HFFc6 (cell line): ENCODE results near the gene LY9. TPM values are rescaled to one million over a fixed set of nuclear protein-coding genes. Genes with fewer than 3 reads are reported as not detected.

Experiments used
- DNase-seq: peaks from one replicate; pipeline ENCODE4 v3.0.0-alpha.2; 2018
- H3K27ac Mint-ChIP-seq: 2 replicates; pipeline ENCODE4 v1.8.0; 2020; ENCODE audit warnings: mild to moderate bottlenecking, mixed read lengths
- H3K27me3 Mint-ChIP-seq: 2 replicates; pipeline ENCODE4 v1.8.0; 2021; ENCODE audit warnings: mild to moderate bottlenecking, moderate library complexity, mixed read lengths; ENCODE audit not compliant: insufficient read depth
- H3K36me3 Mint-ChIP-seq: 2 replicates; pipeline ENCODE4 v1.8.0; 2021; ENCODE audit warnings: low read depth, mixed read lengths
- H3K4me1 Mint-ChIP-seq: 2 replicates; pipeline ENCODE4 v1.8.0; 2020; ENCODE audit warnings: low read depth, mixed read lengths
- H3K4me3 Mint-ChIP-seq: 2 replicates; pipeline ENCODE4 v1.8.0; 2020; ENCODE audit warnings: mild to moderate bottlenecking, moderate library complexity, mixed read lengths
- H3K9me3 Mint-ChIP-seq: 2 replicates; pipeline ENCODE4 v1.8.0; 2020; ENCODE audit warnings: mild to moderate bottlenecking, mixed read lengths
- CTCF ChIP-seq: fragments of 200-600 bp; sonication (generic); IDR thresholded peaks from 2 replicates; pipeline ENCODE4 v1.5.0; 2021; ENCODE audit warnings: antibody characterized with exemption, mild to moderate bottlenecking
- total RNA-seq, 6 experiments: library from RNA; stranded (reverse); fragmentation: NEBNext Ultra II Directional; extraction: Animal tissue kit (Norgen Biotek cat#: 25700); gene quantifications; 2 replicates in 1 of 6; 3 replicates in 5 of 6; pipeline ENCODE4 v1.2.3, GENCODE V29; 2021

LY9 gene
- total RNA-seq, 6 experiments from 2014 or later: not detected

- no peak for TF ChIP-seq CTCF
- Mint-ChIP-seq H3K9me3 (no peaks in the 10 kb centered on the region), H3K27me3 (peaks cover 9% of the 10 kb centered on the region), H3K4me3 (no peak overlapping the region), H3K4me1 (peaks cover 18% of the 10 kb centered on the region), H3K27ac (no peak overlapping the region), H3K36me3 (no peaks in the 10 kb centered on the region)
- DNase-seq: no peak
These were observed 31.4 kb downstream of the LY9 start for GRCh38 chr1:160827418-160827817.

DNA sequence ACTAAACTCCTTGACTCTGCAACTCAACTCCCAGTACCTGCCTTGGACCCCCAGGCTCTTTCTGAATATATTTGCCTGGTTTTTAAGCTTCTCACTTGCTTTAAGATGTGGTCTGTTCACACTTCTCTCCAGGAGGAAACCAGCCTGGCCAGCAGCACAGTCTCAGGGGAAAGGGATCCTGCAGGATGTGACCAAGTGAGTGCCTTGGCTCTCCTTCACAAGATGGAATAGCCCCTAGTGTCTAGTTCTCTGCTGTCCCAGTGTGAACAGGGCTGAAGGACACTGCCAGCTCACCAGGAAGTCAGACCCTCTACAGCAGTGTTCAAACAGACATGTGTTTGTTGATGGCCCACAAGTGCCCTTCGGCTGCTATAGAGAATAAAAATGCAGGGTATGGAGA is 33.8 kb downstream of the LY9 start:
- Mint-ChIP-seq H3K27me3 (peaks cover 14% of the 10 kb centered on the region), H3K4me1 (peaks cover 18% of the 10 kb centered on the region), H3K36me3 (no peaks in the 10 kb centered on the region), H3K27ac (no peak overlapping the region), H3K9me3 (no peaks in the 10 kb centered on the region), H3K4me3 (no peak overlapping the region)
- DNase-seq: no peak
- TF ChIP-seq CTCF: no peak

DNA sequence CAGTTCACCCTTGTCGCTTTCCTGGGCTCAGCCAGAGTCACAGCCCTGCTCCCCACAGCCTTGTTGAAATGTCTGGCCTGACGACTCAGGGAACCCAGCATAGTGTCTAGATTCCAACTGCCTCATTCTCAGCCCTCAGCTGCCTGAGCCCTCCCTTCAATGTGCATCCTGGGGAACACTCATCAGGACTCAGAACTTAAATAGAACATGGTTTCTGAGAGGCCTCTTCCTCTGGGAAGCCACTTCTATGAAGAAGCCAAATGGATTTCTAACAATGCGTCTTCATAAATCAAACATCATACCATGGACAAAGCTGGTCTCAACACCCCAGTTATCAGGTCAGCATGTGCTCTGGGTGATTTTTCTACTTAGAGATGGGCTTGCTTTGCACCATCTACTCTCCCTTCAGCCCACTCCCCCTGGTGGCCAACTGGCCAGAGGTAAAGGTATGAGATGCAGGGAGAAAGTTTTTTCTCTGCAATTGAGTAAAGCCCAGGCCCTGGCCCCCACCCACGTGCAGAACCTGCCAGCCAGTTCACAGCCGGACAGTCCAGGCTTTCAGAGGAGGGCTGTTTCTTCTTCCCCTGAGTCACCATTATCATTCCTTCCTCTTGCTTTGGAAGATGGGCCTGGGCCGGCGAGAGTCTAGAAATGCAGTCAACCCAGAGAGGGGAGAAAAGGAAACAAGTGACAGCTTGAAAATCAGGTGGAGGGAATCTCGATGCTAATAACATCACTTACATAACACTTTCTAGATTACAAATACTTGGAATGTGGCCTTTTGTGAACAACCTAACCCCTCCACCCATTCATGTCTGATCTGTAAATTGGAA is 34.6 kb downstream of the LY9 start:
- DNase-seq: peak; percentile 41
- Mint-ChIP-seq H3K36me3 (no peaks in the 10 kb centered on the region), H3K27me3 (peaks cover 14% of the 10 kb centered on the region), H3K27ac (no peak overlapping the region), H3K4me1 (peaks cover 18% of the 10 kb centered on the region), H3K9me3 (no peaks in the 10 kb centered on the region), H3K4me3 (no peak overlapping the region)
- peak; percentile 84 for TF ChIP-seq CTCF

GRCh38 chr1:160834945-160835565 is 39.1 kb downstream of the LY9 start:
- Mint-ChIP-seq H3K27ac (no peak overlapping the region), H3K9me3 (no peaks in the 10 kb centered on the region), H3K4me3 (no peak overlapping the region), H3K36me3 (no peaks in the 10 kb centered on the region), H3K27me3 (peaks cover 22% of the 10 kb centered on the region), H3K4me1 (peaks cover 6% of the 10 kb centered on the region)
- DNase-seq: peak; percentile 32
- peak; percentile 96 for TF ChIP-seq CTCF

DNA sequence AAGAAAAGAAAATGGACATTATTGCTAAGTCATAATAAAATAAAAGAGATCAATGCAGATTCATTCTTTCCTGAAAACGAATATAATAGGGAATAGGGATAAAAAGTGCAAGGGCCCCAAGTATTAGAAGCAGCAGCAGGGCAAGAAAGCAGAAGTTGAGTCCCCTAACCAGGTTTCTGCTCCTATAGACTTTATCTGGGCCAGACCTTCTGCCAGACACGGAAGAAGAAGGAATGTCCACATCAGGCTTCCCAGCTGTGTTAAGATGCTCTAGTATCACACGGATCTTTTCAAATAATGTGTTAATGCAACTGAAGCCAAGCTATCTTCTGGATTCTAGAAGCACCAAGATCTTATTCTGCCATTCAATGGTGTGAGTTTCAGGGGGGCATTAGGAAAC is 39.8 kb downstream of the LY9 start:
- no peak overlapping the region for H3K27ac Mint-ChIP-seq
- H3K4me1 Mint-ChIP-seq: peaks cover 6% of the 10 kb centered on the region
- H3K27me3 Mint-ChIP-seq: peaks cover 20% of the 10 kb centered on the region
- DNase-seq: no peak
- H3K4me3 Mint-ChIP-seq: no peak overlapping the region
- TF ChIP-seq CTCF: no peak
- no peaks in the 10 kb centered on the region for H3K9me3 Mint-ChIP-seq
- H3K36me3 Mint-ChIP-seq: no peaks in the 10 kb centered on the region
